Fibroblast of mammary gland (primary cell): ENCODE measurements around the gene CATSPERZ.

Experiments used
- DNase-seq: peaks from one replicate; pipeline ENCODE4 v3.0.0-alpha.2; 2010; ENCODE audit warnings: low read depth
- H3K4me3 ChIP-seq: 2 replicates; pipeline ENCODE4 v1.5.1; 2011; ENCODE audit warnings: low read depth, mild to moderate bottlenecking, low read length, moderate library complexity; ENCODE audit not compliant: control insufficient read depth
- CTCF ChIP-seq: conservative IDR thresholded peaks from 2 replicates; pipeline ENCODE4 v1.5.1; 2011; ENCODE audit warnings: low read depth, low read length, inconsistent platforms; ENCODE audit not compliant: control insufficient read depth, insufficient read depth

Gene CATSPERZ

GRCh38 chr11:64352995-64353714 lies 53.0 kb downstream of the CATSPERZ start:
- no peak for DNase-seq
- no peak overlapping the region for H3K4me3 ChIP-seq
- no peak for TF ChIP-seq CTCF

DNA sequence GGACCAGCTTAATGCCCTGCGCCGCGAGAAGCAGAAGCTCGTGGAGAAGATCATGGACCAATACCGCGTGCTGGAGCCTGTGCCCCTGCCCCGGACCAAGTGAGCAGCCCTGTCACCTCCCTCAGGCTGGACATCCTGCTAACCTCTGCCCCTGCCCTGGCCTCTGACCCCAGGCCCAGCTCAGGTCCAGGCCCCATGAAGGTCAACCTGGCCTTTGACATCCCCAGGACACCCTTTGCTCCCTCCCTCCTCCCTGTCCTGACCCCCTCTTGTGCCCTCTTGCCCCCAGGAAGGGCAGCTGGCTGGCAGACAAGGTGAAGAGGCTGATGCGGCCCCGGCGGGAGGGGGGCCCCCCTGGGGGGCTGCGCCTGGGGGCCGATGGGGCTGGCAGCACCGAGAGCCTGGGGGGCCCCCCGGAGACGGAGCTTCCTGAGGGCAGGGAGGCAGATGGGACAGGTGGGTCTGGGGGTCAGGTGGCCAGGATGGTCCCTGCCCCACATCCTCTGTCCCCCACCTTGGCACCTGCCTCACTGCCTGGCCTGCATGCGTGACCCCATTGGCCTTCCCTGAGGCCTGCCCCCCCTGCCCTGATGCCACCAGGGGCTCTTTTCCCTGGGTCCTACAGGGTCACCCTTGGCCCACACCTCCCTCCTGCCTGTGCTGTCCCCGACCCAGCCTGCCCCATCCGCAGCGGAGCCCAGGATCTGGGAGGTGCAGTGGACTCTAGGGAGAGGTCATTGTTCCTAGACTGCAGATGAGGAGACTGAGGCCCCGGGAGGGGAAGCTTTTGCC lies 53.8 kb downstream of the CATSPERZ start:
- no peak overlapping the region for H3K4me3 ChIP-seq
- DNase-seq: no peak
- no peak for TF ChIP-seq CTCF
